H9 (cell line): ENCODE data around the gene PTN. TPM values are rescaled to one million over a fixed set of nuclear protein-coding genes. Genes with fewer than 3 reads are reported as not detected.

Experiments used
- DNase-seq: peaks from one replicate; pipeline ENCODE4 v3.0.0-alpha.2; 2017
- H2AFZ ChIP-seq: one replicate; pipeline ENCODE4 v1.6.1; 2013; ENCODE audit warnings: mild to moderate bottlenecking, low read length, control low read depth, moderate library complexity
- H2AK5ac ChIP-seq: 2 replicates; pipeline ENCODE4 v1.6.1; 2013; ENCODE audit warnings: low read length, control low read depth, mixed read lengths; ENCODE audit not compliant: insufficient read length
- H2BK120ac ChIP-seq: one replicate; pipeline ENCODE4 v1.6.1; 2013; ENCODE audit warnings: low read depth, mild to moderate bottlenecking, low read length, control low read depth, inconsistent platforms; ENCODE audit not compliant: poor library complexity, severe bottlenecking
- H2BK12ac ChIP-seq: 2 replicates; pipeline ENCODE4 v1.6.1; 2013; ENCODE audit warnings: low read length, control low read depth, mixed read lengths, low read depth; ENCODE audit not compliant: insufficient read length
- H2BK15ac ChIP-seq: 2 replicates; pipeline ENCODE4 v1.6.1; 2013; ENCODE audit warnings: low read depth, low read length, control low read depth
- H2BK20ac ChIP-seq: one replicate; pipeline ENCODE4 v1.6.1; 2013; ENCODE audit warnings: low read depth, mild to moderate bottlenecking, low read length, control low read depth, inconsistent platforms; ENCODE audit not compliant: poor library complexity, severe bottlenecking
- H2BK5ac ChIP-seq: 2 replicates; pipeline ENCODE4 v1.6.1; 2013; ENCODE audit warnings: low read length, control low read depth, mixed read lengths; ENCODE audit not compliant: insufficient read length
- H3K14ac ChIP-seq: 2 replicates; pipeline ENCODE4 v1.6.1; 2013; ENCODE audit warnings: low read length, control low read depth; ENCODE audit not compliant: insufficient read depth
- H3K18ac ChIP-seq: 2 replicates; pipeline ENCODE4 v1.6.1; 2013; ENCODE audit warnings: low read depth, mild to moderate bottlenecking, mixed read lengths, low read length, control low read depth; ENCODE audit not compliant: insufficient read length
- H3K23ac ChIP-seq: 2 replicates; pipeline ENCODE4 v1.6.1; 2013; ENCODE audit warnings: low read length, control low read depth, mixed read lengths, low read depth; ENCODE audit not compliant: insufficient read length
- H3K23me2 ChIP-seq: 2 replicates; pipeline ENCODE4 v1.6.1; 2013; ENCODE audit warnings: low read depth, mild to moderate bottlenecking, mixed read lengths, low read length, control low read depth; ENCODE audit not compliant: insufficient read length, poor library complexity, severe bottlenecking
- H3K27ac ChIP-seq: 2 replicates; pipeline ENCODE4 v1.5.1; 2013; ENCODE audit warnings: low read length, control low read depth, mixed read lengths, low read depth; ENCODE audit not compliant: insufficient read length
- H3K27me3 ChIP-seq: 2 replicates; pipeline ENCODE4 v1.6.1; 2013; ENCODE audit warnings: low read length, control low read depth, inconsistent platforms; ENCODE audit not compliant: insufficient read depth
- H3K4ac ChIP-seq: 2 replicates; pipeline ENCODE4 v1.6.1; 2013; ENCODE audit warnings: low read depth, mild to moderate bottlenecking, control low read depth, inconsistent platforms, low read length, moderate library complexity
- H3K4me1 ChIP-seq: 2 replicates; pipeline ENCODE4 v1.6.1; 2013; ENCODE audit warnings: low read length, control low read depth, inconsistent platforms; ENCODE audit not compliant: insufficient read depth
- H3K4me2 ChIP-seq: 2 replicates; pipeline ENCODE4 v1.6.1; 2013; ENCODE audit warnings: low read length, control low read depth, mixed read lengths; ENCODE audit not compliant: insufficient read length, insufficient read depth
- H3K56ac ChIP-seq: 2 replicates; pipeline ENCODE4 v1.6.1; 2013; ENCODE audit warnings: low read depth, mild to moderate bottlenecking, mixed read lengths, low read length, control low read depth; ENCODE audit not compliant: insufficient read length
- H3K79me1 ChIP-seq: 2 replicates; pipeline ENCODE4 v1.6.1; 2013; ENCODE audit warnings: low read depth, mild to moderate bottlenecking, moderate library complexity, low read length, control low read depth, inconsistent platforms; ENCODE audit not compliant: insufficient read depth, poor library complexity, severe bottlenecking
- H3K79me2 ChIP-seq: 2 replicates; pipeline ENCODE4 v1.6.1; 2013; ENCODE audit warnings: low read length, control low read depth, inconsistent platforms; ENCODE audit not compliant: insufficient read depth
- H3K9ac ChIP-seq: 2 replicates; pipeline ENCODE4 v1.6.1; 2013; ENCODE audit warnings: low read length, control low read depth, mixed read lengths; ENCODE audit not compliant: insufficient read length; ENCODE audit errors: extremely low read depth
- H3K9me3 ChIP-seq: one replicate; pipeline ENCODE4 v1.6.1; 2013; ENCODE audit warnings: low read depth, low read length, inconsistent platforms; ENCODE audit not compliant: control insufficient read depth
- H3T11ph ChIP-seq: one replicate; pipeline ENCODE4 v1.6.1; 2013; ENCODE audit warnings: mild to moderate bottlenecking, low read length, control low read depth, inconsistent platforms
- H4K20me1 ChIP-seq: one replicate; pipeline ENCODE4 v1.6.1; 2013; ENCODE audit not compliant: control insufficient read depth, insufficient read length, insufficient read depth
- H4K5ac ChIP-seq: 2 replicates; pipeline ENCODE4 v1.6.1; 2013; ENCODE audit warnings: low read depth, mild to moderate bottlenecking, mixed read lengths, low read length, control low read depth; ENCODE audit not compliant: insufficient read length
- H4K8ac ChIP-seq: replicated peaks from 2 replicates; pipeline ENCODE4 v1.6.1; 2013; ENCODE audit warnings: low read length, control low read depth, mixed read lengths, low read depth; ENCODE audit not compliant: insufficient read length
- H4K91ac ChIP-seq: 2 replicates; pipeline ENCODE4 v1.6.1; 2013; ENCODE audit warnings: low read depth, mild to moderate bottlenecking, moderate library complexity, mixed read lengths, low read length, control low read depth; ENCODE audit not compliant: insufficient read length
- H3K27ac Mint-ChIP-seq, 3 experiments: 2 replicates in 2 of 3; 3 replicates in 1 of 3; pipeline ENCODE4 v1.8.0; 2020 to 2021; ENCODE audit warnings: mixed read lengths in 3 of 3, mild to moderate bottlenecking in 1 of 3, moderate library complexity in 1 of 3
- H3K27me3 Mint-ChIP-seq: 2 replicates; pipeline ENCODE4 v1.8.0; 2021; ENCODE audit warnings: low read depth, mild to moderate bottlenecking, moderate library complexity, mixed read lengths
- H3K36me3 Mint-ChIP-seq, 3 experiments: 2 replicates in 2 of 3; 3 replicates in 1 of 3; pipeline ENCODE4 v1.8.0; 2020 to 2021; ENCODE audit warnings: low read depth in 3 of 3, mixed read lengths in 3 of 3; ENCODE audit not compliant: insufficient read depth in 1 of 3
- H3K4me1 Mint-ChIP-seq, 2 experiments: 2 replicates each; pipeline ENCODE4 v1.8.0; 2020; ENCODE audit warnings: mixed read lengths in 2 of 2
- H3K4me3 Mint-ChIP-seq, 2 experiments: 2 replicates in 1 of 2; 3 replicates in 1 of 2; pipeline ENCODE4 v1.8.0; 2020 to 2021; ENCODE audit warnings: mild to moderate bottlenecking in 2 of 2, mixed read lengths in 2 of 2, moderate library complexity in 1 of 2
- H3K9me3 Mint-ChIP-seq, 2 experiments: 2 replicates in 1 of 2; 3 replicates in 1 of 2; pipeline ENCODE4 v1.8.0; 2020; ENCODE audit warnings: mild to moderate bottlenecking in 2 of 2, mixed read lengths in 2 of 2, moderate library complexity in 1 of 2
- WGBS: extraction: QIAGEN DNeasy Blood & Tissue Kit; methylation state at CpG from one replicate; pipeline ENCODE4 v1.1.7; 2013; ENCODE audit warnings: missing lambda C conversion rate, low lambda C conversion rate, mixed read lengths; ENCODE audit not compliant: insufficient read length; ENCODE audit errors: extremely low coverage; 5-methylcytosine and 5-hydroxymethylcytosine counted together
- total RNA-seq: library from RNA; stranded (reverse); gene quantifications from 2 replicates; pipeline ENCODE4 v1.2.1, GENCODE V29; 2021
- TF ChIP-seq, protein P1 (sequence below): fragments of 200-600 bp; sonication (generic); conservative IDR thresholded peaks from 3 replicates; pipeline ENCODE4 v1.8.0; 2021; ENCODE audit warnings: antibody characterized with exemption, mild to moderate bottlenecking

PTN gene
- total RNA-seq, 1 experiment from 2014 or later, result 16.5 TPM

- no peak overlapping the region for H3K9ac ChIP-seq
- no peaks in the 10 kb centered on the region for H4K20me1 ChIP-seq
- no peak overlapping the region for H3T11ph ChIP-seq
- H3K23ac ChIP-seq, result no peak overlapping the region
- Mint-ChIP-seq H3K36me3 (peaks cover 0 to 4% (median 2%) of the 10 kb centered on the region in 3 experiments; a peak in 3 of 7 replicates), H3K27ac (no peak overlapping the region), H3K4me1 (peaks cover 10 to 12% of the 10 kb centered on the region in 2 experiments), H3K27me3 (no peaks in the 10 kb centered on the region), H3K9me3 (no peaks in the 10 kb centered on the region), H3K4me3 (no peak overlapping the region)
- no peak overlapping the region for H2AK5ac ChIP-seq
- H2AFZ ChIP-seq, result no peak overlapping the region
- H3K27ac ChIP-seq, result no peak overlapping the region
- H3K9me3 ChIP-seq, result no peaks in the 10 kb centered on the region
- no peak overlapping the region for H3K4me2 ChIP-seq
- H2BK15ac ChIP-seq, result no peak overlapping the region
- no peak overlapping the region for H2BK12ac ChIP-seq
- no peak overlapping the region for H4K8ac ChIP-seq
- no peak overlapping the region for H2BK20ac ChIP-seq
- DNase-seq, result no peak
- H3K79me2 ChIP-seq, result no peaks in the 10 kb centered on the region
- H3K79me1 ChIP-seq, result no peaks in the 10 kb centered on the region
- no peak overlapping the region for H3K4ac ChIP-seq
- H4K5ac ChIP-seq, result no peak overlapping the region
- H3K56ac ChIP-seq, result no peak overlapping the region
- H3K23me2 ChIP-seq, result no peaks in the 10 kb centered on the region
- H2BK120ac ChIP-seq, result no peak overlapping the region
- no peak overlapping the region for H2BK5ac ChIP-seq
- no CpG with 5 or more reads among the region's 2 CpGs for WGBS
- no peaks in the 10 kb centered on the region for H3K27me3 ChIP-seq
- no peak overlapping the region for H3K18ac ChIP-seq
- TF ChIP-seq, protein P1, sequence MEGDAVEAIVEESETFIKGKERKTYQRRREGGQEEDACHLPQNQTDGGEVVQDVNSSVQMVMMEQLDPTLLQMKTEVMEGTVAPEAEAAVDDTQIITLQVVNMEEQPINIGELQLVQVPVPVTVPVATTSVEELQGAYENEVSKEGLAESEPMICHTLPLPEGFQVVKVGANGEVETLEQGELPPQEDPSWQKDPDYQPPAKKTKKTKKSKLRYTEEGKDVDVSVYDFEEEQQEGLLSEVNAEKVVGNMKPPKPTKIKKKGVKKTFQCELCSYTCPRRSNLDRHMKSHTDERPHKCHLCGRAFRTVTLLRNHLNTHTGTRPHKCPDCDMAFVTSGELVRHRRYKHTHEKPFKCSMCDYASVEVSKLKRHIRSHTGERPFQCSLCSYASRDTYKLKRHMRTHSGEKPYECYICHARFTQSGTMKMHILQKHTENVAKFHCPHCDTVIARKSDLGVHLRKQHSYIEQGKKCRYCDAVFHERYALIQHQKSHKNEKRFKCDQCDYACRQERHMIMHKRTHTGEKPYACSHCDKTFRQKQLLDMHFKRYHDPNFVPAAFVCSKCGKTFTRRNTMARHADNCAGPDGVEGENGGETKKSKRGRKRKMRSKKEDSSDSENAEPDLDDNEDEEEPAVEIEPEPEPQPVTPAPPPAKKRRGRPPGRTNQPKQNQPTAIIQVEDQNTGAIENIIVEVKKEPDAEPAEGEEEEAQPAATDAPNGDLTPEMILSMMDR, result no peak
- no peak overlapping the region for H3K14ac ChIP-seq
- no peaks in the 10 kb centered on the region; the same call in 1 of the 2 replicates for H3K4me1 ChIP-seq
- no peak overlapping the region for H4K91ac ChIP-seq
Measured at GRCh38 chr7:137245890-137246289, 97.6 kb downstream of the PTN start.
